K562 (cell line): ENCODE data around the gene ARL6IP1. TPM values are rescaled to one million over a fixed set of nuclear protein-coding genes. Genes with fewer than 3 reads are reported as not detected.

Experiments
- ATAC-seq: fragments of 200-7000 bp; cut with Tn5 transposase; 3 replicates; pipeline ENCODE4 v1.9.1; 2020; ENCODE audit warnings: moderate library complexity
- BruUV-seq: library from RNA; stranded (reverse); fragments of 400-500 nt; replicated peaks from 2 replicates; lab custom pipeline; 2021; lab: Mats Ljungman, UMichigan
- CTCF ChIA-PET: fragments of 300-600 bp; formaldehyde crosslinking; extraction: SDS; loops from one replicate; lab custom pipeline; 2021; ENCODE audit warnings: low intra/inter-chr PET ratio; lab: Yijun Ruan, JAX
- POLR2A ChIA-PET: fragments of 300-600, 350-650 bp; sonication (Branson Sonifier 250); formaldehyde crosslinking; extraction: SDS; loops from one replicate; lab custom pipeline; 2021; ENCODE audit warnings: antibody characterized with exemption, inconsistent platforms; lab: Yijun Ruan, JAX
- DNase-seq, 4 experiments: peaks; one replicate each; pipeline versions ENCODE4 v3.0.0 to v3.0.0-alpha.2; 2011 to 2018; ENCODE audit warnings: low spot score in 3 of 4, mixed read lengths in 3 of 4; ENCODE audit errors: extremely low read depth in 1 of 4
- FAIRE-seq: peaks from 2 replicates; lab custom pipeline; 2011; peaks lifted over from hg19 to GRCh38; lab: Jason Lieb, UNC
- H2AFZ ChIP-seq: 2 replicates; pipeline ENCODE4 v1.6.0; 2011; ENCODE audit warnings: low read depth, low read length, control low read depth, inconsistent platforms
- H3K27ac ChIP-seq: fragments of 200-600 bp; 3 replicates; pipeline ENCODE4 v1.8.0; 2011; ENCODE audit warnings: low read depth, mild to moderate bottlenecking, control low read depth, inconsistent platforms, low read length, moderate library complexity, mixed read lengths; ENCODE audit errors: extremely low read depth
- H3K27me3 ChIP-seq, 2 experiments: fragments of 300-600 bp in 1 of 2; 2 replicates in 1 of 2; 3 replicates in 1 of 2; pipeline versions ENCODE4 v1.6.0 to v1.8.0; 2011; ENCODE audit warnings: inconsistent platforms in 2 of 2, low read length in 2 of 2, mild to moderate bottlenecking in 1 of 2, mixed read lengths in 1 of 2, moderate library complexity in 1 of 2; ENCODE audit not compliant: control insufficient read depth in 2 of 2, insufficient read depth in 2 of 2
- H3K36me3 ChIP-seq: fragments of 300-600 bp; 3 replicates; pipeline ENCODE4 v1.8.0; 2011; ENCODE audit warnings: mild to moderate bottlenecking, low read length, inconsistent platforms; ENCODE audit not compliant: control insufficient read depth, insufficient read depth
- H3K4me1 ChIP-seq, 2 experiments: fragments of 200-600 bp in 1 of 2; replicated peaks in 1 of 2; 2 replicates in 1 of 2; 3 replicates in 1 of 2; pipeline versions ENCODE4 v1.5.1 to v1.8.0; 2011; ENCODE audit warnings: inconsistent platforms in 2 of 2, low read length in 2 of 2, mild to moderate bottlenecking in 1 of 2, mixed read lengths in 1 of 2, moderate library complexity in 1 of 2; ENCODE audit not compliant: control insufficient read depth in 2 of 2, insufficient read depth in 2 of 2
- H3K4me2 ChIP-seq: 2 replicates; pipeline ENCODE4 v1.6.1; 2011; ENCODE audit warnings: low read length, control low read depth, inconsistent platforms, mixed read lengths; ENCODE audit not compliant: insufficient read depth
- H3K4me3 ChIP-seq: fragments of 200-600 bp; sonication (generic), shearing (Covaris generic); 2 replicates; pipeline ENCODE4 v1.5.1; 2016; ENCODE audit warnings: control low read depth, inconsistent platforms
- H3K79me2 ChIP-seq: fragments of 200-600 bp; 3 replicates; pipeline ENCODE4 v1.8.0; 2011; ENCODE audit warnings: low read length, inconsistent platforms; ENCODE audit not compliant: control insufficient read depth, insufficient read depth
- H3K9ac ChIP-seq, 2 experiments: 2 replicates each; pipeline versions ENCODE4 v1.6.0 to v1.6.1; 2011; ENCODE audit warnings: low read depth in 2 of 2, low read length in 2 of 2, control low read depth in 1 of 2, inconsistent platforms in 1 of 2, mild to moderate bottlenecking in 1 of 2, mixed read lengths in 1 of 2; ENCODE audit not compliant: insufficient read depth in 1 of 2
- H3K9me1 ChIP-seq: one replicate; pipeline ENCODE4 v1.6.0; 2011; ENCODE audit warnings: inconsistent platforms, mild to moderate bottlenecking, low read length, moderate library complexity; ENCODE audit not compliant: control insufficient read depth, insufficient read depth
- H3K9me3 ChIP-seq: replicated peaks from 2 replicates; pipeline ENCODE4 v1.5.1; 2011; ENCODE audit warnings: low read depth, low read length, inconsistent platforms; ENCODE audit not compliant: control insufficient read depth, insufficient read depth
- H4K20me1 ChIP-seq: replicated peaks from 2 replicates; pipeline ENCODE4 v1.6.1; 2011; ENCODE audit warnings: low read length, inconsistent platforms, mixed read lengths; ENCODE audit not compliant: control insufficient read depth, insufficient read depth
- BCLAF1 ChIP-seq, 2 experiments: fragments of 450-650 bp in 1 of 2; IDR thresholded peaks; 2 replicates each; pipeline ENCODE4 v1.6.1; 2011 to 2017; ENCODE audit warnings: low read depth in 2 of 2, antibody characterized with exemption in 1 of 2, borderline replicate concordance in 1 of 2, low read length in 1 of 2, mild to moderate bottlenecking in 1 of 2, mixed read lengths in 1 of 2; ENCODE audit not compliant: control insufficient read depth in 1 of 2
- HOXB6 ChIP-seq: fragments of 250-450 bp; sonication (Bioruptor Pico); IDR thresholded peaks from 2 replicates; pipeline ENCODE4 v1.5.1; 2022; ENCODE audit warnings: mild to moderate bottlenecking, borderline replicate concordance
- IRF2 ChIP-seq: sonication (generic); formaldehyde crosslinking; IDR thresholded peaks from 2 replicates; pipeline ENCODE4 v1.8.1; 2022; ENCODE audit warnings: mild to moderate bottlenecking, missing genetic modification reagents
- JUND ChIP-seq, 2 experiments: IDR thresholded peaks; 2 replicates in 1 of 2; 3 replicates in 1 of 2; pipeline ENCODE4 v1.6.1; 2011; ENCODE audit warnings: borderline replicate concordance in 2 of 2, low read depth in 2 of 2, low read length in 2 of 2, improper control_type of control experiment in 1 of 2, missing biosample characterization in 1 of 2, missing genetic modification characterization in 1 of 2, missing genetic modification reagents in 1 of 2
- PHF8 ChIP-seq: fragments of 200-600 bp; sonication (generic); IDR thresholded peaks from 2 replicates; pipeline ENCODE4 v1.6.1; 2012; ENCODE audit warnings: mixed run types, mild to moderate bottlenecking, inconsistent platforms, low read length, moderate library complexity, borderline replicate concordance
- PRDM10 ChIP-seq: fragments of 450-650 bp; IDR thresholded peaks from 2 replicates; pipeline ENCODE4 v1.6.1; 2018; ENCODE audit not compliant: partially characterized antibody
- THRAP3 ChIP-seq: fragments of 450-650 bp; IDR thresholded peaks from 2 replicates; pipeline ENCODE4 v1.6.1; 2016; ENCODE audit warnings: mild to moderate bottlenecking, inconsistent platforms, borderline replicate concordance
- ZNF707 ChIP-seq: fragments of 250-450 bp; sonication (Bioruptor Pico); conservative IDR thresholded peaks from 2 replicates; pipeline ENCODE4 v1.8.0; 2022; ENCODE audit warnings: inconsistent platforms, mild to moderate bottlenecking, moderate library complexity
- WGBS: fragments of 100-300 bp; shearing (Covaris generic); methylation state at CpG from one replicate; pipeline ENCODE4 v1.1.6; 2016; ENCODE audit warnings: low coverage, mixed read lengths; ENCODE audit not compliant: insufficient coverage; ENCODE audit errors: missing lambda C conversion rate; 5-methylcytosine and 5-hydroxymethylcytosine counted together
- in situ Hi-C: fragments of 300-500 bp; cut with MboI; formaldehyde crosslinking; loops from 4 replicates; pipeline ENCODE4 v1.15.0; 2018; ENCODE audit warnings: inconsistent platforms, mixed read lengths
- intact Hi-C: fragments of 100-400 bp; cut with micrococcal nuclease; formaldehyde crosslinking; loops from 2 replicates; pipeline ENCODE4 v1.14.2; 2022
- polyA plus RNA-seq, 8 experiments: library from polyadenylated mRNA; depleted of rRNA in 4 of 8; stranded (reverse) in 5 of 8; unstranded in 3 of 8; fragments of >200 nt; fragmentation: Nextera tagmentation in 2 of 8; fragmentation: Illumina TruSeq in 1 of 8; extraction: Ambion mirVana in 2 of 8; extraction: Trizol in 1 of 8; gene quantifications; 2 replicates each; pipeline versions ENCODE4 v1.2.1 to v1.2.3, GENCODE V29; 2011 to 2014; ENCODE audit warnings: inconsistent platforms in 1 of 8, missing spikeins in 1 of 8
- total RNA-seq, 7 experiments: library from RNA; depleted of rRNA in 6 of 7; stranded (reverse); fragments of >200 nt in 6 of 7; fragmentation: Illumina TruSeq in 2 of 7; extraction: Trizol in 2 of 7; gene quantifications; 2 replicates each; pipeline versions ENCODE4 v1.2.1 to v1.2.3, GENCODE V29; 2011 to 2021; ENCODE audit warnings: low replicate concordance in 1 of 7

The ARL6IP1 gene
- total and polyA plus RNA-seq, 9 of the 15 experiments (the other 6 are each of a cell fraction or from before 2014, with no cell fraction given): 102 to 391 (median 162) TPM

GRCh38 chr16:18797746-18798145 lies 3.6 kb downstream of the ARL6IP1 start (continued):
- no peak for TF ChIP-seq PHF8
- TF ChIP-seq HOXB6: no peak
- no peak for TF ChIP-seq PRDM10

- peaks cover 51% of the 10 kb centered on the region for H3K79me2 ChIP-seq
- no peak overlapping the region for H3K4me2 ChIP-seq
- peaks cover 86% of the 10 kb centered on the region for H3K36me3 ChIP-seq
- CTCF ChIA-PET: no interaction called here
- no TSS peak for BruUV-seq
- no peaks in the 10 kb centered on the region for H3K9me3 ChIP-seq
- no peak overlapping the region for H2AFZ ChIP-seq
- intact Hi-C loops (no loop called here), in situ Hi-C loops (no loop called here)
- no peaks in the 10 kb centered on the region for H3K27me3 ChIP-seq
- DNase-seq (no peak), FAIRE-seq (no peak), ATAC-seq (no peak)
- H4K20me1 ChIP-seq: peaks cover 18% of the 10 kb centered on the region; the same call in 1 of the 2 replicates
- H3K4me3 ChIP-seq: no peak overlapping the region
- POLR2A ChIA-PET: interaction anchor here (0.6 kb wide), 1 partner anchor 218 kb away, joined by 4 read pairs; no protein-coding TSS in a partner anchor
- 90% methylated on average over 1 of the region's 1 CpG for WGBS
- H3K9ac ChIP-seq: no peak overlapping the region
- no peak overlapping the region for H3K27ac ChIP-seq
- H3K4me1 ChIP-seq: peaks cover 7 to 9% of the 10 kb centered on the region in 2 experiments; a peak in 4 of 5 replicates
- H3K9me1 ChIP-seq: no peaks in the 10 kb centered on the region
- TF ChIP-seq ZNF707 (CRISPR knock-in tag): no peak
- TF ChIP-seq IRF2: no peak
- no peak for TF ChIP-seq THRAP3
- TF ChIP-seq BCLAF1 (IDR thresholded peaks at IDR 0.05; ENCODE audit: borderline replicate concordance in 1 of 2, control insufficient read depth in 1 of 2, low read depth in 2 of 2, low read length in 1 of 2): no peak
- no peak for TF ChIP-seq JUND (IDR thresholded peaks at IDR 0.05; ENCODE audit: borderline replicate concordance, low read depth, low read length)
- no peak for TF ChIP-seq JUND (tag; IDR thresholded peaks at IDR 0.05; ENCODE audit: borderline replicate concordance, low read depth, low read length)
Measured at GRCh38 chr16:18796377-18796776, 5.0 kb downstream of the ARL6IP1 start.
